SU-DHL-6 (cell line): Measurements from ENCODE around the gene BPIFB4.

ENCODE experiments used
- H2AFZ ChIP-seq: fragments of 200-600 bp; sonication (generic); 2 replicates; pipeline ENCODE4 v1.6.1; 2014; ENCODE audit warnings: low read depth, mild to moderate bottlenecking, moderate library complexity, mixed read lengths, antibody characterized with exemption, low read length; ENCODE audit not compliant: severe bottlenecking
- H3F3A ChIP-seq: fragments of 200-600 bp; shearing (Covaris generic); 2 replicates; pipeline ENCODE4 v1.6.0; 2016; ENCODE audit warnings: antibody characterized with exemption, mild to moderate bottlenecking; ENCODE audit not compliant: insufficient read depth
- H3K27ac ChIP-seq: fragments of 200-600 bp; sonication (generic); 2 replicates; pipeline ENCODE4 v1.5.1; 2016; ENCODE audit warnings: low read depth, mild to moderate bottlenecking, low read length, moderate library complexity, mixed read lengths
- H3K27me3 ChIP-seq: fragments of 200-600 bp; sonication (generic), shearing (Covaris generic); 2 replicates; pipeline ENCODE4 v1.6.0; 2014; ENCODE audit warnings: mild to moderate bottlenecking, low read length
- H3K36me3 ChIP-seq: fragments of 200-600 bp; sonication (generic); 2 replicates; pipeline ENCODE4 v1.6.1; 2014; ENCODE audit warnings: mild to moderate bottlenecking, low read length, mixed read lengths
- H3K4me2 ChIP-seq: fragments of 300-600, 200-600 bp; shearing (Covaris generic), sonication (generic); 2 replicates; pipeline ENCODE4 v1.6.0; 2014; ENCODE audit warnings: low read length, low read depth, mild to moderate bottlenecking; ENCODE audit not compliant: poor library complexity, severe bottlenecking
- H3K4me3 ChIP-seq: fragments of 200-600 bp; sonication (generic); 2 replicates; pipeline ENCODE4 v1.5.1; 2014; ENCODE audit warnings: antibody characterized with exemption, low read length, mild to moderate bottlenecking, mixed read lengths; ENCODE audit not compliant: insufficient read depth, poor library complexity, severe bottlenecking
- H3K79me2 ChIP-seq: fragments of 200-600 bp; sonication (generic); 2 replicates; pipeline ENCODE4 v1.6.1; 2014; ENCODE audit warnings: mild to moderate bottlenecking, low read length, moderate library complexity; ENCODE audit not compliant: insufficient read depth
- H3K9ac ChIP-seq: fragments of 200-600 bp; sonication (generic); 2 replicates; pipeline ENCODE4 v1.7.0; 2014; ENCODE audit warnings: mild to moderate bottlenecking, low read length
- H3K9me2 ChIP-seq: fragments of 200-600 bp; sonication (generic); replicated peaks from 2 replicates; pipeline ENCODE4 v1.6.1; 2014; ENCODE audit warnings: low read length; ENCODE audit not compliant: insufficient read depth
- H3K9me3 ChIP-seq: fragments of 200-600 bp; sonication (generic); 2 replicates; pipeline ENCODE4 v1.6.1; 2014; ENCODE audit warnings: low read length, mixed read lengths; ENCODE audit not compliant: insufficient read depth
- H4K20me1 ChIP-seq: fragments of 200-600 bp; sonication (generic); 2 replicates; pipeline ENCODE4 v1.6.1; 2014; ENCODE audit warnings: low read depth, mild to moderate bottlenecking, antibody characterized with exemption, low read length, moderate library complexity, mixed read lengths
- EZH2phosphoT487 ChIP-seq: fragments of 200-600 bp; sonication (generic), shearing (Covaris generic); conservative IDR thresholded peaks from 2 replicates; pipeline ENCODE4 v1.6.1; 2018; ENCODE audit warnings: mild to moderate bottlenecking, antibody characterized with exemption, low read length, moderate library complexity, mixed read lengths
- TF ChIP-seq, protein P1 (sequence below): fragments of 200-600 bp; sonication (generic); IDR thresholded peaks from one replicate; pipeline ENCODE4 v1.5.1; 2017; ENCODE audit warnings: antibody characterized with exemption, mild to moderate bottlenecking, low read length, moderate library complexity; ENCODE audit not compliant: insufficient read depth, poor library complexity, severe bottlenecking

BPIFB4 gene

DNA sequence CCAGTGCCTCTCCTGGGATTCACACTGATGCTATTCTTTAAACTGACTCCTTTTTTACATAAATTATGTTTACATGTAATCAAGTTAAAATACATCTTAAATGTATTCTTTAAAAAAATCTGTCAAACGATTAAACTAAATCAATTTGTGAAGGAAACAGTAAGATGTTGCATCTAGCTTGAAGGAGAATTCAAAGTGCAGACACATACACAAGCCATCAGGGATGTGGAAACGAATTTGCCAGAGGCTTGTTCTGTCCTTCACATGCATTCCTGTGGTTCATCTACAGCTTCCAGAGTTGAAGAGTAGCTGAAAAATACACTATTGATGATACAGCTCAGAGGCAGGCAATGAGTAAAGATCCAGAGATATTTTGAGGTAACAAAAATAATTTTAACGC, 33.0 kb upstream of the BPIFB4 start:
- Histone ChIP-seq H3K9ac (no peak overlapping the region), H3F3A (no peaks in the 10 kb centered on the region)
- TF ChIP-seq EZH2phosphoT487: no peak
- TF ChIP-seq, protein P1, sequence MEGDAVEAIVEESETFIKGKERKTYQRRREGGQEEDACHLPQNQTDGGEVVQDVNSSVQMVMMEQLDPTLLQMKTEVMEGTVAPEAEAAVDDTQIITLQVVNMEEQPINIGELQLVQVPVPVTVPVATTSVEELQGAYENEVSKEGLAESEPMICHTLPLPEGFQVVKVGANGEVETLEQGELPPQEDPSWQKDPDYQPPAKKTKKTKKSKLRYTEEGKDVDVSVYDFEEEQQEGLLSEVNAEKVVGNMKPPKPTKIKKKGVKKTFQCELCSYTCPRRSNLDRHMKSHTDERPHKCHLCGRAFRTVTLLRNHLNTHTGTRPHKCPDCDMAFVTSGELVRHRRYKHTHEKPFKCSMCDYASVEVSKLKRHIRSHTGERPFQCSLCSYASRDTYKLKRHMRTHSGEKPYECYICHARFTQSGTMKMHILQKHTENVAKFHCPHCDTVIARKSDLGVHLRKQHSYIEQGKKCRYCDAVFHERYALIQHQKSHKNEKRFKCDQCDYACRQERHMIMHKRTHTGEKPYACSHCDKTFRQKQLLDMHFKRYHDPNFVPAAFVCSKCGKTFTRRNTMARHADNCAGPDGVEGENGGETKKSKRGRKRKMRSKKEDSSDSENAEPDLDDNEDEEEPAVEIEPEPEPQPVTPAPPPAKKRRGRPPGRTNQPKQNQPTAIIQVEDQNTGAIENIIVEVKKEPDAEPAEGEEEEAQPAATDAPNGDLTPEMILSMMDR: no peak

DNA sequence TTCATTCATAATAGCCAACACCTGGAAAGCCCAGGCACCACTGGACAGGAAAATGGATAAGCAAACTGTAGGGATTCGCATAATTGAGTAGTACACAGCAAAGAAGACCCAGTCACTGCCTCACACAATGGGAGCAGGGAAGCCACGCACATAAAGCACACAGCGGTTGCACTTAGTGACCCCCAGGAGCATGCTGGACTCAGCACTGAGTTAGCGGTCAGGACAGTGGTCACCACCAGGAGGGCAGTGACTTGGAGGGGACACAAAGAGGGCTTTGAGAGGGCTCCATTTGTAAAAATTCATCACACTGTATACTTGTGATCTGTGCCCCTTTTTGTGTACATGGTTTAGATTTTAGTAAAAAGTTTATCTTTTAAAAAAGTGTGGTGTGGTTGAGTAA, 28.1 kb upstream of the BPIFB4 start:
- Histone ChIP-seq H3F3A (no peaks in the 10 kb centered on the region), H2AFZ (no peak overlapping the region), H4K20me1 (no peaks in the 10 kb centered on the region), H3K9ac (no peak overlapping the region), H3K27ac (no peak overlapping the region), H3K9me2 (no peaks in the 10 kb centered on the region), H3K79me2 (no peaks in the 10 kb centered on the region), H3K9me3 (no peaks in the 10 kb centered on the region), H3K27me3 (no peaks in the 10 kb centered on the region), H3K4me2 (no peak overlapping the region), H3K4me3 (no peak overlapping the region), H3K36me3 (no peaks in the 10 kb centered on the region)
- TF ChIP-seq EZH2phosphoT487: no peak
- TF ChIP-seq, protein P1: no peak

More for the DNA sequence above, 33.0 kb upstream of the BPIFB4 start:
- H3K27me3 ChIP-seq: no peaks in the 10 kb centered on the region
- no peaks in the 10 kb centered on the region for H4K20me1 ChIP-seq
- no peaks in the 10 kb centered on the region for H3K9me2 ChIP-seq
- H3K27ac ChIP-seq: no peak overlapping the region
- no peaks in the 10 kb centered on the region for H3K36me3 ChIP-seq
- no peaks in the 10 kb centered on the region for H3K79me2 ChIP-seq
- H3K4me2 ChIP-seq: no peak overlapping the region
- H2AFZ ChIP-seq: no peak overlapping the region
- peaks cover 7% of the 10 kb centered on the region; the same call in 1 of the 2 replicates for H3K9me3 ChIP-seq
- H3K4me3 ChIP-seq: no peak overlapping the region

DNA sequence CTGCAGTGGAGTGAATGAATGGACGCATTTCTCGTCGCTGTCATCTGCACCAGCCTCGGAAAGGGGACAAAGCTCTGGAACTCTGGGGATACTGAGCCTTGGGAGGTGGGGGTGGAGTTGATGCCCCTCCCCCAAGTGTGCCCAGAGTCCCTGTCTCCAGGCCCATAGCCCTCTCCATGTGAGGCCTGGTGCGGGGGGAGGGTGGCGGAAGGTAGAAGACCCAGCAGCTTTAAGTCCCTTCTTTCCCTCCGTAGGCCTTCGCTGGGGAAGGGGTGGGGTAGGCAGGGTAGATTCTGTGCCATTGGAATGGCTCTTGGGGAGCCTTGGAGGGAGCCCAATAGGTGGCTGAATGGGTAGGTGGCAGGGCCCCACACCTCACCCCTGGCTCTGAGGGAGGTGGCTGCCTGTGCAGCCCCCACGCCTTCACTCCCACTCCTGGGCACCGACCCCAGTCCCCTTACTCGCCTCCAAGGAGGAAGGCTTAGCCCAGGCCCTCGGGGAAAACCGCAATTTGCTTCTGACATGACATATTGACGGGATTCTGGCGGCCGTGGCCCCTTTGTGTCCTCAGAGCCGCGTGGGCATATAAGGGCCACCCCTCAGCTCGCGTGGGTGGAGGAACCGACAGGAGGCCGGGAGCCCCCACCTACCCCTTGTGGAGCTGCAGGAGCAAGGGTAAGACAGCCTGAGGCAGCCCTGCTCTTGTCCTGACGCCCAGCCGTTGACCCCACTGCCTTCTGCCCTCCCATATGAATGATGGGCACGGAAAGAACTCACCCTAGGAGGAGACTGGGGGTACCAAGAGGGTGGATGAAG, 25.9 kb upstream of the BPIFB4 start, which contains the start of gene BPIFB3:
TSS of gene BPIFB3 (plus strand) at position 613 of the 816 bp plus-strand sequence. CDS start 1,533 bp downstream, outside the sequence.
- no peak within 1 kb of the TSS for H3K9ac ChIP-seq
- no peak within 1 kb of the TSS for H3K4me2 ChIP-seq
- H3K36me3 ChIP-seq: no peaks in the 10 kb centered on the region
- TF ChIP-seq, protein P1: no peak
- TF ChIP-seq EZH2phosphoT487: no peak
- no peak within 1 kb of the TSS for H3K4me3 ChIP-seq
- no peaks in the 10 kb centered on the region for H3K79me2 ChIP-seq
- no peaks in the 10 kb centered on the region for H3K27me3 ChIP-seq
- no peaks in the 10 kb centered on the region for H3K9me3 ChIP-seq
- H3F3A ChIP-seq: no peaks in the 10 kb centered on the region
- no peak within 1 kb of the TSS for H2AFZ ChIP-seq
- no peaks in the 10 kb centered on the region for H3K9me2 ChIP-seq
- H4K20me1 ChIP-seq: no peaks in the 10 kb centered on the region
- no peak within 1 kb of the TSS for H3K27ac ChIP-seq
